HG02885 (cell line): ENCODE measurements around the gene TES.
"Not testable (repeated sequence)": the region's sequence is repeated elsewhere in the genome, so short reads cannot be mapped to it uniquely, and the experiment has no call there.

Experiments used
- ATAC-seq: cut with Tn5 transposase; IDR thresholded peaks from one replicate; pipeline ENCODE4 v1.9.1; 2021; ENCODE audit warnings: mild to moderate bottlenecking; ENCODE audit not compliant: unreplicated experiment, poor library complexity

Gene TES

GRCh38 chr7:116273918-116274301 is 63.6 kb downstream of the TES start:
- ATAC-seq: no peak

- ATAC-seq: no peak
Measured at GRCh38 chr7:116277070-116277469, 66.7 kb downstream of the TES start.

- ATAC-seq: no peak
Measured at GRCh38 chr7:116279217-116279616, 68.9 kb downstream of the TES start.

GRCh38 chr7:116280803-116281202 is 70.5 kb downstream of the TES start:
- ATAC-seq: no peak

- ATAC-seq: no peak
Measured at GRCh38 chr7:116283595-116284204, 73.4 kb downstream of the TES start.

GRCh38 chr7:116284390-116284789 is 74.1 kb downstream of the TES start:
- ATAC-seq: no peak

- ATAC-seq: no peak
Measured at GRCh38 chr7:116285252-116285651, 74.9 kb downstream of the TES start.

- ATAC-seq: no peak
Measured at GRCh38 chr7:116290740-116291139, 80.4 kb downstream of the TES start.

GRCh38 chr7:116291937-116292336 is 81.6 kb downstream of the TES start:
- ATAC-seq: no peak

GRCh38 chr7:116292381-116292780 is 82.0 kb downstream of the TES start:
- no peak for ATAC-seq

- no peak for ATAC-seq
Measured at GRCh38 chr7:116293139-116293538, 82.8 kb downstream of the TES start.

- ATAC-seq: no peak
Measured at GRCh38 chr7:116293633-116294032, 83.3 kb downstream of the TES start.

- ATAC-seq: not testable (repeated sequence)
Measured at GRCh38 chr7:116295903-116296302, 85.6 kb downstream of the TES start.

GRCh38 chr7:116298055-116298454 is 87.7 kb downstream of the TES start:
- no peak for ATAC-seq

- ATAC-seq: no peak
Measured at GRCh38 chr7:116298576-116298975, 88.2 kb downstream of the TES start.

- no peak for ATAC-seq
Measured at GRCh38 chr7:116305485-116306408, 95.4 kb downstream of the TES start.

- no peak for ATAC-seq
Measured at GRCh38 chr7:116306409-116307048, 96.2 kb downstream of the TES start.

- ATAC-seq: no peak
Measured at GRCh38 chr7:116307253-116307652, 96.9 kb downstream of the TES start.
